Esophagus muscularis mucosa (tissue), 4 donors: ENCODE measurements around the gene STKLD1.

Experiments
- CTCF ChIP-seq, 3 experiments: fragments of 200-600 bp in 2 of 3; fragments of 450-650 bp in 1 of 3; sonication (generic) in 2 of 3; IDR thresholded peaks; one replicate each; pipeline ENCODE4 v1.5.1; 2017 to 2019; ENCODE audit warnings: antibody characterized with exemption in 3 of 3, mild to moderate bottlenecking in 2 of 3, moderate library complexity in 1 of 3
- EP300 ChIP-seq: sonication (generic); formaldehyde crosslinking; IDR thresholded peaks from one replicate; pipeline ENCODE4 v1.6.1; 2017; ENCODE audit warnings: antibody characterized with exemption
- POLR2A ChIP-seq: fragments of 450-650 bp; IDR thresholded peaks from one replicate; pipeline ENCODE4 v1.6.1; 2017; ENCODE audit warnings: antibody characterized with exemption, moderate library complexity, mild to moderate bottlenecking, low read depth
- POLR2AphosphoS5 ChIP-seq, 2 donors: sonication (generic); formaldehyde crosslinking; IDR thresholded peaks; one replicate each; pipeline ENCODE4 v1.6.1; 2017; ENCODE audit warnings: antibody characterized with exemption in 2 of 2

- TF ChIP-seq CTCF (IDR thresholded peaks at IDR 0.05): no peak
- no peak for TF ChIP-seq EP300
- TF ChIP-seq POLR2AphosphoS5 (IDR thresholded peaks at IDR 0.05): no peak
- no peak for TF ChIP-seq POLR2A
Measured at GRCh38 chr9:133327834-133328484, 48.2 kb upstream of the STKLD1 start.
